GM21515 (cell line): ENCODE measurements around the gene REP15.
"Not testable (repeated sequence)": the region's sequence is repeated elsewhere in the genome, so short reads cannot be mapped to it uniquely, and the experiment has no call there.

Experiments
- ATAC-seq: cut with Tn5 transposase; IDR thresholded peaks from one replicate; pipeline ENCODE4 v1.9.1; 2021; ENCODE audit not compliant: unreplicated experiment

Gene REP15

DNA sequence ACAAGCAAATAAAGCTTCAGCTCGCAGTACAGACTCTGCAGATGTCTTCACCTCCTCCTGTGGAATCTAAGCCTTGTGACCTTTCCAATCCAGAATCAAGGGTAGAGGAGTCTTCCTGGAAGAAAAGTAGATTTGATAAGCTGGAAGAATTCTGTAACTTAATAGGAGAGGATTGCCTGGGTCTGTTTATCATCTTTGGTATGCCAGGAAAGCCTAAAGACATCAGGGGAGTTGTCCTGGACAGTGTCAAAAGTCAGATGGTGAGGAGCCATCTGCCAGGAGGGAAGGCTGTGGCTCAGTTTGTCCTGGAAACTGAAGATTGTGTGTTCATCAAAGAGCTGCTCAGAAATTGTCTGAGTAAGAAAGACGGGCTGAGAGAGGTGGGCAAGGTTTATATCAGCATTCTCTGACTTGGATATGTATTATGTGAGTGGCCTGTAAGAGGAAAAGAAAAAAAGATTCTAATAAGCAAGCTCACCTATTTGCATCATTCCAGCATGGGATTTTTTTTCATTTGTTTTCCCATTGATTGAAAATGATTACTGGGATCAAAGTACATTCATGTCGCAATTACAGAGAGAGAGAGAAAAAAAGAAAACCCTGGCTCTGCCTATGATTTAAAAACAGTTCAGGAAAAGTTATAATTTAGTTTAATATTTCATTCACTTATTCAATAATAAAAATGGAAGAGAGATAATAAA, 767 bp downstream of the REP15 start:
- no peak for ATAC-seq

DNA sequence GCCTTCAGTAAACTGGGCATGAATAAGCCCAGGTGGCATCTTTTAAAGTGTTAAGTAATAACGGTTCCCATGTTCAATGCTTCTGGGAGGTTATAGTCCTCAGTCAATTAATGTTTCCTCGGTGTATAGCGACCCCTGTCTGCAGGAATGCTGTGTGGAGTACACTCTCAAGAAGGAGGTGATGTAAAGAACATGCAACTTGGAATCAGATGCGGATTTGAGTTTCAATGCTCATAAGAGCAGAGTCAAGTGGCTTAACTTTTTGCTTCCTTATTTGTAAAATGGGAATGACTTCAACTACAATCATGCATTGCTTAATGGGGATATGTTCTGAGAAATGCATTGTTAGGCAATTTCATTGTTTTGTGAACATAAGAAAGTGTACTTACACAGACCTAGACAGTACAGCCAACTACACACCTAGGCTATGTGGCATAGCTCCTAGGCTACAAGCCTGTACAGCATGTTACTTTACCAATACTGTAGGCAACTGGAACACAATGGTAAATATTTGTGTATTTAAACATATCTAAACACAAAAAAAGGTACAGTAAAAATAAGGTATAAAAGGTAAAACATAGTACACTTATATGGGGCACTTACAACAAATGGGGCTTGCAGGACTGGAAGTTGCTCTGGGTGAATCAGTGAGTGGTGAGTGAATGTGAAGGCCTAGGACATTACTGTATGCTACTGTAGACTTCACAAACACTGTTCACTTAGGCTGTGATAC, 7.6 kb downstream of the REP15 start:
- peak; percentile 71 for ATAC-seq

DNA sequence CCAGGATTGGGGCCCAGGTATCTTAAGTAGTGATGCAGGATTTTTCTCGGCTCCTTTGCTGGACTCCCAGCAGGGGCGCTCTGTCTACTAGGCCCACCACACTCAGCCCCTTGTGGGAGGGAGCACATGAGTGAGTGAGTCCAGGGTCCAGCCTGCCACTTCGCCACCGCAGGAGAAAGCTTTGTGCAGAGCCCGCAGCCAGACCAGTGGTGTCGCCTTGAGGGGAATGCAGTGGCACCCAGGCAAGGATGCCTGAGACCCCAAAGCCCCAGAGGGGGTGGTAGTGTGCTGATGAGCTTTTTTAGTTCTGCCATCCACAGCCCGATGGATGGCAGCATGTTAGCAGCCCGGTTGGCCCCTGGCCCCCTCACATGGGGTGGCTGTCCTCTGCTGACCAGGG, 9.0 kb downstream of the REP15 start:
- ATAC-seq = no peak

DNA sequence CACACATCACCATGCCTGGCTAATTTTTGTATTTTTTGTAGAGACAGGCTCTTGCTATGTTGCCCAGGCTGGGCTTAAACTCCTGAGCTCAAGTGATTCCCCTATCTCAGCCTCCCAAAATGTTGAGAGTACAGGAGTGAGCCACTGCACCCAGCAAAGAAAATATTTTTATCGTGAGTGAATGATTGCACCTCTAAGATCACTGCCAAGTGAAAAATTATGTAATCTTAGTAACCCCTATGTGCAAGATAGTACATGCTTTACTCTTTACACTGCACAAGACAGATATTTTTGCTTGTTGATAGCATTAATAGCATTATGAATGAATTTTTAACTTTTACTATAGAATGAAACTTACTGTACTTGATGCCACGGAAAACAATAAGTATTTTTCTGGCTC, 11.0 kb downstream of the REP15 start:
- ATAC-seq = no peak

DNA sequence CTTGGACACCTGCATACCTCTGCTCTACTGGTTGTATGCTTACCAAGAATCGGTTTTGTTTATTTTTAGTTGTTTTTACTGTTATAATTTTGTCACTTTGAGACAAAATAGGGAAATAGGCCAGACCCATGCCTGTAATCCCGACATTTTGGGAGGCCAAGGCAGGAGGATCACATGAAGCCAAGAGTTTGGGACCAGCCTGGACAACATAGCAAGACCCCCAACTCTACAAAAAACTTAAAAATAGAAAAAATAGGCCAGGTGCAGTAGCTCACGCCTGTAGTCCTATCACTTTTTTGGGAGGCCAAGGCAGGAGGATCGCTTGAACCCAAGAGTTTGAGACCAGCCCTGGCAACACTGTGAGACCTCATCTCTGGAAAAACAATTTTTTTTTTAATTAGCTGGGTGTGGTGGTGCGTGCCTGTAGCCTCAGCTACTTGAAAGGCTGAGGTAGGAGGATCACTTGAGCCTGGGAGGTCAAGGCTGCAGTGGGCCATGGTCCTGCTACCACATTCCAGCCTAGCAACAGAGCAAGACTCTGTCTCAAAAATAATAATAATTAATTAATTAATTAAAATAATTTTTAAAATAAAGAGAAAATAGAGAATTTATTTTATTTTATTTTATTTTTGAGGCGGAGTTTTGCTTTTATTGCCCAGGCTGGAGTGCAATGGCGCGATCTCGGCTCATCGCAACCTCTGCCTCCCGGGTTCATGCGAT, 13.1 kb downstream of the REP15 start:
- no peak for ATAC-seq

DNA sequence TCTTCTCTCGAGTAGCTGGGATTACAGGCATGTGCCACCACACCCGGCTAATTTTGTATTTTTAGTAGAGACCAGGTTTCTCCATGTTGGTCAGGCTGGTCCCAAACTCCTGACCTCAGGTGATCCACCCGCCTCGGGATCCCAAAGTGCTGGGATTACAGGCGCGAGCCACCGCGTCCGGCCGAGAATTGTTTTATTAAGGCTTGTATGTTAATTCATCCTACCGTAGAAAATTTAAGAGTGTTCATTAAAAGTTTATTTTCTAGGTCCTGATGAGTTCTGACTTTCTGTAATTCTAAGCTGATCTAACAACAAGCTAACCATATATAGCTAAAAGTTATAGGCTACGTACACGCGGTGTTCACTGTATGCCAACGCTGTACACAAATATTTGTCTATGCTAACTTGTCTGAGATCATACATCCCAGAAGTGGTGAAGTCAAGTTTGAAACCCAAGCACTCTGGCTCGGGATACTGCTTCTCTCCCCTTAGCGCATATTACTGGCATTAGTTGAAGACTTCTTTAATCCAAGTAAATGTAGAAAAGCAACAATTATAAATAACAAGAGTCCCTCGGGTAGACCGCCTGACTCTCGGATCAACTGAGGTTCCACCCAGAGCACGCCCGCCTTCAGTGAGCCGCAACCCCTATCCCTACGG, 13.8 kb downstream of the REP15 start:
- peak; percentile 39 for ATAC-seq

DNA sequence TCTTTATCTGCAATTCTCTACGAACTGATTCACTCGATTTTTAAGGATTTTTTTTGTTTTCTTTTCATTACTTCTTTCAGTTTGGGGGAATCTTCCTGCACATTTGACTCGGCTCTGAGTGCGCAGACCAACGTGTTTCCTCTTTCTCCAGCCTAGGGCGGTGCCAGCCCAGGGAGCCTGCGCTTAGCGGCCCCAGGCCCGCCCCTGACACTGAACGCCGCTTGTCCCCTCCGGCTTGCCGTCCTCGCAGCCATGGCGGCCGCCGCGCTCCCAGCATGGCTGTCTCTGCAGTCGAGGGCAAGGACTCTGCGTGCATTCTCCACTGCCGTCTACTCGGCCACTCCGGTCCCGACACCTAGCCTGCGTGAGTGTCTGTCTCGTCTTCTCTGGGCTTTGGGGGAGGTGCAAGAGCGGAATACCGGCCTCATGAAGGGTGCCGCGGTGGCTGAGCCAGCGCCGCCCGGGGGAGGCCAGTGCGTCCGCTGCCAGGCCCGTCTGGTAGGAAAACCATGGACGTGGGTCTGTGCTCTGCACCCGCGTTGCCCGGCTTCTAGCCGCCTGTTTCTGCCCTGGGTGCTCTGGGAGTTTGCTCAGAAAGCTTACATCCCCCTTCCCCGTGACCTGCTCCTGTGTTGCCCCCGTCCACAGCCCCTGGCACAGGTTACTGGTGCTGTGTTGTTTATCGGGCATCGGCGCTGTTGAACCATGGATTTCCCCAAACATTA, 14.5 kb downstream of the REP15 start, which contains the start of gene MRPS35:
Gene MRPS35, plus strand, starts transcription at position 241 of the 725 bp plus-strand sequence. Its CDS starts 12 bp downstream, at position 253.
- peak; percentile 96 for ATAC-seq

DNA sequence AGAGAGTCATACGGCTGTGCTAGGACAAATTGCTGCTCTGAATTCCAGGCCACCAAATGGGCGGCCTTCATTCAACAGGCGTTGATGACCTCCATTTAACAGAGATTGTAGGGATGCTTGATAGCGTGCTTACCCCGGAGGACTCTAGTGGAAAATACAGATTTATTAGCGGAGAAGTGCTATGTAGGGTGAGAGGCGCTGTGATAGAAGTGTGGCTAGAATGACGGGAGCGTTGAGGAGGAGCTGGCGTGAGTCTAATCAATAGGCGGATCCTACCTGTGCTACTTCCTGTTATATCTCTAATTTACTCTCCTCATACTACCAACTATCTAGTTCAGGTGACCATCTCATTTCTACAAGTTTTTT, 15.1 kb downstream of the REP15 start:
- ATAC-seq = peak; percentile 18

DNA sequence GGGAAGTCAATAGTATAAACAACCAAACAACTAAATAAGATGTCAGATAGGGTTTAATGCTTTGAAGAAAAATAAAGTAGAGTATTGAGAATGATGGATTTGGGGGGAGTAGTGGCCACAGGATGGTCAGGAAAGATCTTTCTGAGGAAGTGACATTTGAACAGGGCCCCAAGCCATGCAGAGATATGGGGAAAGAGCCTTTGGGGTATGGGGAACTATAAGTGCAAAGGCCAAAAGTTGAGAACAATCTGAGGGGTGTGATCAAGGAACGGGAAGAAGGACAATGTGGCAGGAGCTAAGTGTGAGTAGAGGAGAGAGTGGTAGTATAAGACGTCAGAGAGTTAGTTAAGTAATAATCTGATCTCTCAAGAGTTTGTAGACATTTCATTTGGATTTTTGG, 15.7 kb downstream of the REP15 start:
- no peak for ATAC-seq

DNA sequence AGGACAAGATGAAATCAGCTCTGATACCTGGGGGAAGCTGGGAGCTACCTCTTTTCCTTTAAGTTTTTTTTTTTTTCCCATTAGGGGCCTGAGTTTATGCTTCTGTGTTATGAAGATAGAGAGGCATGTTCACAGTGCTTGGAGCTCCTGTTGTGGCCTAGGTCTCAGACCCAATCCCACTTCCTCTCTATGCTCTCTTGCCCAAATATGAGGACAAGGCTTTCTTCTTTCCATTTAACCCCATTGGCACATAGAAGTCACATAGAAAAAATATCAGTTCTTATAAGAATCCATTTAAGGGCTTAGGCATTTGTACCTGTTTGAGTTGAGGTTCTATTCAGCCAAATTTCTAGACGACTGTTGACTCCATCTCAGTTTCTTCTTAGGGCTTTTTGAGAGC, 27.0 kb downstream of the REP15 start:
- no peak for ATAC-seq

DNA sequence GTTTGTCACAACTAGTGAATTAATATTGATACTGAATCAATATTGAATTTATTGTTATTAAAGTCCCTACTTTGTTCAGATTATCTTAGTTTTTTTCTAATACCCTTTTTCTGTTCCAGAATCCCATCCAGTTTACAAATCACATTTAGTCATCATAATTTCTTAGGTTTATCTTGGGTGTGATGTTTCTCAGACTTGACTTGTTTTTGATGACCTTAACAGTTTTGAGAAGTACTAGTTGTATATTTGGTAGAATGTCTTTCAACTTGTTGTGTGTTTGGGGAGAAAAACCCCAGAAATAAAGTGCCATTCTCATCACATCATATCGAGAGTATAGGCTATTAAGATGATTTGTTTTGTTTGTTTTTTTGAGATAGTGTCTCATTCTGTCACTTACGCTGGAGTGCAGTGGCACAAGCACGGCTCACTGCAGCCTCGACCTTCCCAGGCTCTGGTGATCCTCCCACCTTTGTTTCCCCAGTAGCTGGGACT, 33.9 kb downstream of the REP15 start:
- no peak for ATAC-seq

DNA sequence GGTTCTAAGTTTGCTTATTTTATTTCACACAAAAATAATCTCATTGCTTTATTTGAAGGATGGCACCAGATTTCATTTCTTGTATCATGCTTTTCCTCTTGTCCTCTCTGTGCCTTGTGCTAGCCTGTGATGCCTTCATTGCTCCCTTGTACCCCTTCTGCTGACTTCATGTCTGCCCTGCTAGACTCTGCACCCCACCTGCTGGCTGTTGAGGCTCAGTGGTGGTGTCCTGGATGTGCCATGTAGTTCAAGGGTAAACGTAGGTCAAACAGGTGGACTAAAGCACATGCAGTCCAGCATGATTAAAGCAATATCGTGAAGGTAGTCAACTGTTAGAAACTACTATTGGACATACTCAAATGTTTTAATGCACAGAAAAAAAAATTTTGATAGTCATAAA, 36.0 kb downstream of the REP15 start:
- no peak for ATAC-seq

DNA sequence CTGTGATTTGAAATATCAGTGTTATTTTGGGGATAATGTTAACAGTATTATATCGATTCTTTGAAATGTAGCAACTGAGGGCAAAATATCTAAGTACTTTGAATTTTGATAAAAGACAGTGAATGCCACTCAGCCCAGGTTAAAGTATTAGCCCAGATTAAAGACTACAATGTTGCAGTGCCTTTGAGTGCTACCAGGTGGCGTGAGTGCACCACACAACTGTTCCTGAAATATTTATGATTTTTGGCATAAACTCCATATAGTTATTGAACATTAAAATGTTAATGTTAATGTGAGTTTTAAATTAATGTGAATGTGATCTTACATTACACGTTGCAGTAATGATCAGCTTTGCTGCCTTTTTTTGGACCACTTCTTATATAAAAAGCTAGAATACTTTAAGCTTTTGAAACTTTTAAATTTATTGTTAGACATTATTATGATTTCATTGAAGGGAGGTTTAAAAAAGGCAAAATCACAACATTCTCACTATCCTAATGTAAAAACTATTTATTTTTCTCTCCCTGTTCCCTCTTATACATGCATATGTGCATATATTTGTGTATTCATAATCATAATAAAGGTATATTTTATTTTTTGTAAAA, 36.9 kb downstream of the REP15 start:
- no peak for ATAC-seq

DNA sequence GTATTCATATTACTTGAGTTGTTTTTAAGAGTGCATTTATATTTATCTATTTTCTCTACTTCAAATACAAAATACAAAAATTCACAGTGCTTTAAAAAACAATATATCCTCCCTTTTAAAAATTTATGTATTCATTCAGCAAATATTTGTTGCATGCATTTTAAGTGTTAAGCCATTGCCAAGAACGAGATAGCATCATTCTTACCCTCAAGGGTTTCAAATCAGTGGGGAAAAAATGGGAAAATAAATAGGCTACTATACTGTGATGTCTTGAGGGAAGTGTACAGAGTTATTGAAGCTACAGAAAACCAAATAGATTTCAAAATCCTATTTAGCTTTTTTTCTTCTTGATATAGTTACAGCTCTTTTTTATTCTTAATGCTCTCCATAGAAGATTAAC, 37.5 kb downstream of the REP15 start:
- ATAC-seq = no peak

DNA sequence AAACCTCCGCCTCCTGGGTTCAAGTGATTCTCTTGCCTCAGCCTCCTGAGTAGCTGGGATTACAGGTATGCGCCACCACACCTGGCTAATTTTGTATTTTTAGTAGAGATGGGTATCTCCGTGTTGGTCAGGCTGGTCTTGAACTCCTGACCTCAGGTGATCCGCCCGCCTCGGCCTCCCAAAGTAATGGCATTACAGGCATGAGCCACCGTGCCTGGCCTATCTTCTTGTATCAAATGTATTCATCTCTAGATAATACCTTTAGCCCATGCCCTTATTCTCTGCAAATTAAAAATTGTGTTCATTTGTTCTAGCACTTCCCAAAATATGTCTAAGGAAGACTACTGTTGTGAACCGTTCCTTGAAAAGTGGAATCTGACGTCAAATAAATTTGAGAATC, 38.1 kb downstream of the REP15 start:
- not testable (repeated sequence) for ATAC-seq

DNA sequence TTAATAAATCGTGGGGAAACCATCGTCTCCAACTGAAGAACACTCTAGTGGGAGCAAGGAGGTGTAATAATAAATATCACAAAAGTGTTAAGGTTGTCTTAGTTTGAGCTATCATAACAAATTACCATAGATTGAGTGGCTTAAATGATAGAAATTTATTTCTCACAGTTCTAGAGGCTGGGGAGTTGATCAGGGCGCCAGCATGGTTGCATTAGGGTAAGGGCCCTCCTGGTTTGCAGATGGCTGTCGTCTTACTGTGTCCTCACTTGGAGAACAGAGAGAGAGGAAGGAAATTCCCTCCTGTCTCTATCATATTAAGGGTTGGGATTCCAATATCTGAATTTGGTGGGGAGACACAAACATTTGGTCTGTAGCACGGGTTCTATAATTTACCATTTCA, 47.4 kb downstream of the REP15 start:
- no peak for ATAC-seq

DNA sequence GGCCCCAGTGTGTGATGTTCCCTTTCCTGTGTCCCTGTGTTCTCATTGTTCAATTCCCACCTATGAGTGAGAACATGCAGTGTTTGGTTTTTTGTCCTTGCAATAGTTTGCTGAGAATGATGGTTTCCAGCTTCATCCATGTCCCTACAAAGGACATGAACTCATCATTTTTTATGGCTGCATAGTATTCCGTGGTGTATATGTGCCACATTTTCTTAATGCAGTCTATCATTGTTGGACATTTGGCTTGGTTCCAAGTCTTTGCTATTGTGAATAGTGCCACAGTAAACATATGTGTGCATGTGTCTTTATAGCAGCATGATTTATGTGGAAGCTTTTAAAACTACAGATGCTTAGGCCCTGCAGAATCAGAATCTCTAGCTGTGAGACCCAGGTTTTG, 49.5 kb downstream of the REP15 start:
- not testable (repeated sequence) for ATAC-seq
